RPMI8226 (cell line): ENCODE measurements around the gene PGS1.
"Not testable (repeated sequence)": the region's sequence is repeated elsewhere in the genome, so short reads cannot be mapped to it uniquely, and the experiment has no call there.

Experiments
- DNase-seq: peaks from one replicate; pipeline ENCODE4 v3.0.0-alpha.2; 2015

The PGS1 gene

GRCh38 chr17:78378225-78379130, at the start of gene PGS1:
Gene PGS1, plus strand, starts transcription at chr17:78378649. Its CDS starts 17 bp downstream, at chr17:78378666.
- peak; percentile 86 for DNase-seq

GRCh38 chr17:78329263-78330059, 49.0 kb upstream of the PGS1 start:
- DNase-seq: no peak

- no peak for DNase-seq
Measured at GRCh38 chr17:78330570-78331224, 47.8 kb upstream of the PGS1 start.

GRCh38 chr17:78331355-78331754, 47.1 kb upstream of the PGS1 start:
- DNase-seq: not testable (repeated sequence)

- no peak for DNase-seq
Measured at GRCh38 chr17:78332991-78333390, 45.5 kb upstream of the PGS1 start.

GRCh38 chr17:78335209-78335608, 43.2 kb upstream of the PGS1 start:
- no peak for DNase-seq

- peak; percentile 31 for DNase-seq
Measured at GRCh38 chr17:78337244-78338109, 41.0 kb upstream of the PGS1 start.

- DNase-seq: peak; percentile 41
Measured at GRCh38 chr17:78338486-78339259, 39.8 kb upstream of the PGS1 start.

GRCh38 chr17:78340183-78340955, 38.1 kb upstream of the PGS1 start:
- no peak for DNase-seq

GRCh38 chr17:78341559-78342448, 36.6 kb upstream of the PGS1 start:
- DNase-seq: peak; percentile 62

- DNase-seq: peak; percentile 37
Measured at GRCh38 chr17:78342449-78343186, 35.8 kb upstream of the PGS1 start.

- peak; percentile 41 for DNase-seq
Measured at GRCh38 chr17:78343187-78343542, 35.3 kb upstream of the PGS1 start.

GRCh38 chr17:78343543-78344201, 34.8 kb upstream of the PGS1 start:
- DNase-seq: peak; percentile 92

- no peak for DNase-seq
Measured at GRCh38 chr17:78344666-78345065, 33.8 kb upstream of the PGS1 start.

- DNase-seq: no peak
Measured at GRCh38 chr17:78345172-78345571, 33.3 kb upstream of the PGS1 start.

- no peak for DNase-seq
Measured at GRCh38 chr17:78345791-78346494, 32.5 kb upstream of the PGS1 start.

- no peak for DNase-seq
Measured at GRCh38 chr17:78346605-78347250, 31.7 kb upstream of the PGS1 start.
